ENCODE data around the gene CHAC1.

CHAC1 gene

GRCh38 chr15:40964006-40964405, 10.7 kb downstream of the CHAC1 start:
- H3K27me3 ChIP-seq (ENCODE audit: control insufficient read depth in 2 of 2, insufficient read depth in 2 of 2, low read length in 2 of 2) = no peaks in the 10 kb centered on the region
- H3K9me3 ChIP-seq (ENCODE audit: control insufficient read depth in 2 of 2, low read length in 2 of 2) = no peaks in the 10 kb centered on the region
- H3K36me3 ChIP-seq (ENCODE audit: control insufficient read depth in 2 of 2, insufficient read depth in 2 of 2, low read length in 2 of 2) = no peaks in the 10 kb centered on the region
- H3K4me1 ChIP-seq (ENCODE audit: control insufficient read depth in 2 of 2, insufficient read depth in 2 of 2, low read length in 2 of 2) = peaks cover 6 to 12% of the 10 kb centered on the region in 2 donors
- no peak overlapping the region for H3K4me3 ChIP-seq (ENCODE audit: low read length in 2 of 2)
- H3K27ac ChIP-seq (ENCODE audit: low read depth in 2 of 2, low read length in 2 of 2) = no peak overlapping the region
- no peak overlapping the region for H3K9ac ChIP-seq (ENCODE audit: low read depth in 1 of 2, low read length in 2 of 2)

GRCh38 chr15:40964634-40965033, 11.4 kb downstream of the CHAC1 start:
- Histone ChIP-seq H3K36me3 (ENCODE audit: control insufficient read depth in 2 of 2, insufficient read depth in 2 of 2, low read length in 2 of 2) (no peaks in the 10 kb centered on the region), H3K27ac (ENCODE audit: low read depth in 2 of 2, low read length in 2 of 2) (no peak overlapping the region), H3K9me3 (ENCODE audit: control insufficient read depth in 2 of 2, low read length in 2 of 2) (no peaks in the 10 kb centered on the region), H3K9ac (ENCODE audit: low read depth in 1 of 2, low read length in 2 of 2) (no peak overlapping the region), H3K4me3 (ENCODE audit: low read length in 2 of 2) (no peak overlapping the region), H3K27me3 (ENCODE audit: control insufficient read depth in 2 of 2, insufficient read depth in 2 of 2, low read length in 2 of 2) (no peaks in the 10 kb centered on the region), H3K4me1 (ENCODE audit: control insufficient read depth in 2 of 2, insufficient read depth in 2 of 2, low read length in 2 of 2) (peaks cover 6 to 12% of the 10 kb centered on the region in 2 donors)

- Histone ChIP-seq H3K9me3 (ENCODE audit: control insufficient read depth in 2 of 2, low read length in 2 of 2) (no peaks in the 10 kb centered on the region), H3K27me3 (ENCODE audit: control insufficient read depth in 2 of 2, insufficient read depth in 2 of 2, low read length in 2 of 2) (no peaks in the 10 kb centered on the region), H3K36me3 (ENCODE audit: control insufficient read depth in 2 of 2, insufficient read depth in 2 of 2, low read length in 2 of 2) (no peaks in the 10 kb centered on the region), H3K4me3 (ENCODE audit: low read length in 2 of 2) (no peak overlapping the region), H3K27ac (ENCODE audit: low read depth in 2 of 2, low read length in 2 of 2) (no peak overlapping the region), H3K4me1 (ENCODE audit: control insufficient read depth in 2 of 2, insufficient read depth in 2 of 2, low read length in 2 of 2) (no peaks in the 10 kb centered on the region), H3K9ac (ENCODE audit: low read depth in 1 of 2, low read length in 2 of 2) (no peak overlapping the region)
Observed at GRCh38 chr15:40968290-40969085, 15.2 kb downstream of the CHAC1 start.

GRCh38 chr15:40969363-40969762, 16.1 kb downstream of the CHAC1 start:
- H3K27me3 ChIP-seq (ENCODE audit: control insufficient read depth in 2 of 2, insufficient read depth in 2 of 2, low read length in 2 of 2) = no peaks in the 10 kb centered on the region
- H3K27ac ChIP-seq (ENCODE audit: low read depth in 2 of 2, low read length in 2 of 2) = no peak overlapping the region
- H3K4me3 ChIP-seq (ENCODE audit: low read length in 2 of 2) = no peak overlapping the region
- H3K36me3 ChIP-seq (ENCODE audit: control insufficient read depth in 2 of 2, insufficient read depth in 2 of 2, low read length in 2 of 2) = no peaks in the 10 kb centered on the region
- no peaks in the 10 kb centered on the region for H3K4me1 ChIP-seq (ENCODE audit: control insufficient read depth in 2 of 2, insufficient read depth in 2 of 2, low read length in 2 of 2)
- H3K9me3 ChIP-seq (ENCODE audit: control insufficient read depth in 2 of 2, low read length in 2 of 2) = no peaks in the 10 kb centered on the region
- H3K9ac ChIP-seq (ENCODE audit: low read depth in 1 of 2, low read length in 2 of 2) = no peak overlapping the region

- H3K9me3 ChIP-seq (ENCODE audit: control insufficient read depth in 2 of 2, low read length in 2 of 2) = no peaks in the 10 kb centered on the region
- no peak overlapping the region for H3K4me3 ChIP-seq (ENCODE audit: low read length in 2 of 2)
- no peak overlapping the region for H3K27ac ChIP-seq (ENCODE audit: low read depth in 2 of 2, low read length in 2 of 2)
- peaks cover 29 to 35% of the 10 kb centered on the region in 2 donors for H3K36me3 ChIP-seq (ENCODE audit: control insufficient read depth in 2 of 2, insufficient read depth in 2 of 2, low read length in 2 of 2)
- no peaks in the 10 kb centered on the region for H3K4me1 ChIP-seq (ENCODE audit: control insufficient read depth in 2 of 2, insufficient read depth in 2 of 2, low read length in 2 of 2)
- H3K9ac ChIP-seq (ENCODE audit: low read depth in 1 of 2, low read length in 2 of 2) = no peak overlapping the region
- no peaks in the 10 kb centered on the region for H3K27me3 ChIP-seq (ENCODE audit: control insufficient read depth in 2 of 2, insufficient read depth in 2 of 2, low read length in 2 of 2)
Observed at GRCh38 chr15:40974879-40975278, 21.6 kb downstream of the CHAC1 start.

GRCh38 chr15:40976819-40977218, 23.5 kb downstream of the CHAC1 start:
- no peaks in the 10 kb centered on the region for H3K4me1 ChIP-seq (ENCODE audit: control insufficient read depth in 2 of 2, insufficient read depth in 2 of 2, low read length in 2 of 2)
- no peaks in the 10 kb centered on the region for H3K27me3 ChIP-seq (ENCODE audit: control insufficient read depth in 2 of 2, insufficient read depth in 2 of 2, low read length in 2 of 2)
- peaks cover 48 to 55% of the 10 kb centered on the region in 2 donors for H3K36me3 ChIP-seq (ENCODE audit: control insufficient read depth in 2 of 2, insufficient read depth in 2 of 2, low read length in 2 of 2)
- H3K9me3 ChIP-seq (ENCODE audit: control insufficient read depth in 2 of 2, low read length in 2 of 2) = no peaks in the 10 kb centered on the region
- no peak overlapping the region for H3K27ac ChIP-seq (ENCODE audit: low read depth in 2 of 2, low read length in 2 of 2)
- H3K9ac ChIP-seq (ENCODE audit: low read depth in 1 of 2, low read length in 2 of 2) = no peak overlapping the region
- H3K4me3 ChIP-seq (ENCODE audit: low read length in 2 of 2) = no peak overlapping the region

- Histone ChIP-seq H3K4me3 (ENCODE audit: low read length in 2 of 2) (no peak overlapping the region), H3K9me3 (ENCODE audit: control insufficient read depth in 2 of 2, low read length in 2 of 2) (no peaks in the 10 kb centered on the region), H3K9ac (ENCODE audit: low read depth in 1 of 2, low read length in 2 of 2) (no peak overlapping the region), H3K36me3 (ENCODE audit: control insufficient read depth in 2 of 2, insufficient read depth in 2 of 2, low read length in 2 of 2) (peaks cover 62 to 67% of the 10 kb centered on the region in 2 donors), H3K4me1 (ENCODE audit: control insufficient read depth in 2 of 2, insufficient read depth in 2 of 2, low read length in 2 of 2) (no peaks in the 10 kb centered on the region), H3K27me3 (ENCODE audit: control insufficient read depth in 2 of 2, insufficient read depth in 2 of 2, low read length in 2 of 2) (no peaks in the 10 kb centered on the region), H3K27ac (ENCODE audit: low read depth in 2 of 2, low read length in 2 of 2) (no peak overlapping the region)
Observed at GRCh38 chr15:40978141-40978540, 24.9 kb downstream of the CHAC1 start.

GRCh38 chr15:40978562-40978961, 25.3 kb downstream of the CHAC1 start:
- Histone ChIP-seq H3K9me3 (ENCODE audit: control insufficient read depth in 2 of 2, low read length in 2 of 2) (no peaks in the 10 kb centered on the region), H3K4me1 (ENCODE audit: control insufficient read depth in 2 of 2, insufficient read depth in 2 of 2, low read length in 2 of 2) (no peaks in the 10 kb centered on the region), H3K27ac (ENCODE audit: low read depth in 2 of 2, low read length in 2 of 2) (no peak overlapping the region), H3K4me3 (ENCODE audit: low read length in 2 of 2) (no peak overlapping the region), H3K36me3 (ENCODE audit: control insufficient read depth in 2 of 2, insufficient read depth in 2 of 2, low read length in 2 of 2) (peaks cover 66 to 71% of the 10 kb centered on the region in 2 donors), H3K27me3 (ENCODE audit: control insufficient read depth in 2 of 2, insufficient read depth in 2 of 2, low read length in 2 of 2) (no peaks in the 10 kb centered on the region), H3K9ac (ENCODE audit: low read depth in 1 of 2, low read length in 2 of 2) (no peak overlapping the region)

GRCh38 chr15:40981186-40981585, 27.9 kb downstream of the CHAC1 start:
- no peaks in the 10 kb centered on the region for H3K4me1 ChIP-seq (ENCODE audit: control insufficient read depth in 2 of 2, insufficient read depth in 2 of 2, low read length in 2 of 2)
- H3K4me3 ChIP-seq (ENCODE audit: low read length in 2 of 2) = no peak overlapping the region
- no peaks in the 10 kb centered on the region for H3K27me3 ChIP-seq (ENCODE audit: control insufficient read depth in 2 of 2, insufficient read depth in 2 of 2, low read length in 2 of 2)
- H3K9me3 ChIP-seq (ENCODE audit: control insufficient read depth in 2 of 2, low read length in 2 of 2) = no peaks in the 10 kb centered on the region
- H3K36me3 ChIP-seq (ENCODE audit: control insufficient read depth in 2 of 2, insufficient read depth in 2 of 2, low read length in 2 of 2) = peaks cover 88 to 94% of the 10 kb centered on the region in 2 donors
- no peak overlapping the region for H3K27ac ChIP-seq (ENCODE audit: low read depth in 2 of 2, low read length in 2 of 2)
- no peak overlapping the region for H3K9ac ChIP-seq (ENCODE audit: low read depth in 1 of 2, low read length in 2 of 2)

GRCh38 chr15:40982855-40983254, 29.6 kb downstream of the CHAC1 start:
- no peak overlapping the region for H3K4me3 ChIP-seq (ENCODE audit: low read length in 2 of 2)
- H3K27me3 ChIP-seq (ENCODE audit: control insufficient read depth in 2 of 2, insufficient read depth in 2 of 2, low read length in 2 of 2) = no peaks in the 10 kb centered on the region
- H3K9ac ChIP-seq (ENCODE audit: low read depth in 1 of 2, low read length in 2 of 2) = no peak overlapping the region
- no peaks in the 10 kb centered on the region for H3K9me3 ChIP-seq (ENCODE audit: control insufficient read depth in 2 of 2, low read length in 2 of 2)
- H3K36me3 ChIP-seq (ENCODE audit: control insufficient read depth in 2 of 2, insufficient read depth in 2 of 2, low read length in 2 of 2) = peaks cover 91 to 96% of the 10 kb centered on the region in 2 donors
- H3K4me1 ChIP-seq (ENCODE audit: control insufficient read depth in 2 of 2, insufficient read depth in 2 of 2, low read length in 2 of 2) = no peaks in the 10 kb centered on the region
- H3K27ac ChIP-seq (ENCODE audit: low read depth in 2 of 2, low read length in 2 of 2) = no peak overlapping the region

Data from mucosa of rectum (tissue), 2 donors.